AML-193 (cell line): ENCODE data around the gene NRN1.

Experiments used
- DNase-seq, 2 experiments: peaks; one replicate each; lab custom pipeline; 2025; lab: John Stamatoyannopoulos, UW

Gene NRN1

GRCh38 chr6:6002005-6002847 is 4.5 kb downstream of the NRN1 start:
- DNase-seq: no peak

GRCh38 chr6:6001443-6001842 is 5.3 kb downstream of the NRN1 start:
- no peak for DNase-seq

- no peak for DNase-seq
These were observed 6.8 kb downstream of the NRN1 start for GRCh38 chr6:5999688-6000608.

- no peak for DNase-seq
These were observed 7.7 kb downstream of the NRN1 start for GRCh38 chr6:5998711-5999687.

- no peak for DNase-seq
These were observed 8.5 kb downstream of the NRN1 start for GRCh38 chr6:5998236-5998635.

- peak; percentile 84 to 85 for DNase-seq
These were observed 9.2 kb downstream of the NRN1 start for GRCh38 chr6:5997420-5997987.

- no peak for DNase-seq
These were observed 9.9 kb downstream of the NRN1 start for GRCh38 chr6:5996714-5997419.

GRCh38 chr6:5995949-5996713 is 10.6 kb downstream of the NRN1 start:
- no peak for DNase-seq

GRCh38 chr6:5995658-5995948 is 11.1 kb downstream of the NRN1 start:
- DNase-seq: no peak

- DNase-seq: no peak
These were observed 11.6 kb downstream of the NRN1 start for GRCh38 chr6:5994999-5995657.

GRCh38 chr6:5994234-5994998 is 12.3 kb downstream of the NRN1 start:
- DNase-seq: no peak

- no peak for DNase-seq
These were observed 14.0 kb downstream of the NRN1 start for GRCh38 chr6:5992551-5993225.

- DNase-seq: no peak
These were observed 15.9 kb downstream of the NRN1 start for GRCh38 chr6:5990786-5991185.

GRCh38 chr6:5989141-5989723 is 17.5 kb downstream of the NRN1 start:
- peak; percentile 99 for DNase-seq

- DNase-seq: no peak
These were observed 19.9 kb downstream of the NRN1 start for GRCh38 chr6:5986861-5987260.

- DNase-seq: no peak
These were observed 22.3 kb downstream of the NRN1 start for GRCh38 chr6:5984150-5985089.
